HL-60/S4 (cell line): Measurements from ENCODE around the gene R3HDML.

Source experiments
- in situ Hi-C: fragments of 300-500 bp; cut with MboI; formaldehyde crosslinking; loops from 2 replicates; pipeline ENCODE4 v1.14.3; 2022; ENCODE audit warnings: low sequenced_read_pairs

R3HDML gene

GRCh38 chr20:44361021-44361420, 24.2 kb downstream of the R3HDML start:
- in situ Hi-C loops: no loop called here

GRCh38 chr20:44362466-44362940, 25.7 kb downstream of the R3HDML start:
- in situ Hi-C loops: no loop called here

DNA sequence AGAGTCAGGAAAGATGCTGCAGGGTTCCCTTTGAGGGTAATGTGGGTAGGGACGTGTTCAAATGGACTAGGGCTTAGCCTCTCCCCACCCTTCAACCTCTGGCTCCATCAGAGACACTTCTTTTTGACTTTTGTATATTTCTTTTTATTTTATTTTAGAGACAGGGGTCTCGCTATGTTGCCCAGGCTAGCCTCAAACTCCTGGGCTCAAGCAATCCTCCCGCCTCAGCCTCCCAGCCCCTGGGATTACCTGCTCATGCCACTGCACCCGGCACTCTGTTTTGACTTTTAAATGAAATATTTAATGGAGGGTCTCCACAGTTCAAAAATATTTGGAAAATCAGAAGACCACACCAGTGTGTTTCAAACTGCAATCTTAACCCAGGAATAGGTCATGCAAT, 27.2 kb downstream of the R3HDML start:
- in situ Hi-C loops: no loop called here

GRCh38 chr20:44364780-44365179, 27.9 kb downstream of the R3HDML start:
- in situ Hi-C loops: no loop called here

DNA sequence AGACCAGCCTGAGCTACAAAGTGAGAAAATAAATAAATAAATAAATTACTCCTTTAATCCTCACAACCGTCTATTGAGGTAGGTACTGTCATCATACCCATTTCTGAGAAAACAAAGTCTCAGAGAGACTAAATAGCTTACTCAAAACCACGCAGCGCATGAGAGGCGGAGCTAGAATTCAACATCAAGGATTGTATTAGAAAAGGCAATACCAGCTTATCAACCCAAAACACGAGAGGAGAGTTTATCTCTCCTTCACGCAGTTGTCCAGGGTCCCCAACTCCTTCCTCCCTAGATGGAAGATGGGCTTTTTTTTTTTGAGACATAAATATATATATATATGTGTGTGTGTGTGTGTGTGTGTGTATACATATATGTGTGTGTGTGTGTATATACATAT, 30.9 kb downstream of the R3HDML start:
- in situ Hi-C loops: no loop called here

- in situ Hi-C loops: no loop called here
Observed at GRCh38 chr20:44370639-44371218, 33.9 kb downstream of the R3HDML start.

DNA sequence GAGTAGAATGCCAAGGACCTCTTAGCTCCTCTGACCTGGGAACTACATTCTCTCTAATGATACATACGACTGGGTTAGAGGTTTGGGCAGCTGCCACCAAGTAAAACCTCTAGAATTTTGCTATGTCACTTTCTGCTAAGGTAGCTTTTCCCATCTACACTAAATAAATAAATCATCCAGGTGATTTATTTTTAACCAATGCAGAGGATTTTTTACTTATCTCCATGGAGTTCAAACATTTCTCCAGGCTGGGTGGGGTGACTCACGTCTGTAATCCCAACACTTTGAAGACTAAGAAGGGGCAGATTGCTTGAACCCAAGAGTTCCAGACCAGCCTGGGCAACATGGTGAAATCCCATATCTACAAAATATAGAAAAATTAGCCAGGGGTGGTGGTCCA, 45.8 kb downstream of the R3HDML start:
- in situ Hi-C loops: no loop called here

- in situ Hi-C loops: no loop called here
Observed at GRCh38 chr20:44384423-44385027, 47.7 kb downstream of the R3HDML start.

GRCh38 chr20:44388466-44389023, 51.7 kb downstream of the R3HDML start:
- in situ Hi-C loops: no loop called here

- in situ Hi-C loops: loop anchor here (10.0 kb wide), 1 partner anchor 225 kb away; no protein-coding TSS in a partner anchor
Observed at GRCh38 chr20:44389871-44390270, 53.0 kb downstream of the R3HDML start.

- in situ Hi-C loops: loop anchor here (10.0 kb wide), 1 partner anchor 225 kb away; no protein-coding TSS in a partner anchor
Observed at GRCh38 chr20:44390280-44390679, 53.4 kb downstream of the R3HDML start.

- in situ Hi-C loops: loop anchor here (10.0 kb wide), 1 partner anchor 223 kb away; no protein-coding TSS in a partner anchor
Observed at GRCh38 chr20:44392088-44392775, 55.4 kb downstream of the R3HDML start.

DNA sequence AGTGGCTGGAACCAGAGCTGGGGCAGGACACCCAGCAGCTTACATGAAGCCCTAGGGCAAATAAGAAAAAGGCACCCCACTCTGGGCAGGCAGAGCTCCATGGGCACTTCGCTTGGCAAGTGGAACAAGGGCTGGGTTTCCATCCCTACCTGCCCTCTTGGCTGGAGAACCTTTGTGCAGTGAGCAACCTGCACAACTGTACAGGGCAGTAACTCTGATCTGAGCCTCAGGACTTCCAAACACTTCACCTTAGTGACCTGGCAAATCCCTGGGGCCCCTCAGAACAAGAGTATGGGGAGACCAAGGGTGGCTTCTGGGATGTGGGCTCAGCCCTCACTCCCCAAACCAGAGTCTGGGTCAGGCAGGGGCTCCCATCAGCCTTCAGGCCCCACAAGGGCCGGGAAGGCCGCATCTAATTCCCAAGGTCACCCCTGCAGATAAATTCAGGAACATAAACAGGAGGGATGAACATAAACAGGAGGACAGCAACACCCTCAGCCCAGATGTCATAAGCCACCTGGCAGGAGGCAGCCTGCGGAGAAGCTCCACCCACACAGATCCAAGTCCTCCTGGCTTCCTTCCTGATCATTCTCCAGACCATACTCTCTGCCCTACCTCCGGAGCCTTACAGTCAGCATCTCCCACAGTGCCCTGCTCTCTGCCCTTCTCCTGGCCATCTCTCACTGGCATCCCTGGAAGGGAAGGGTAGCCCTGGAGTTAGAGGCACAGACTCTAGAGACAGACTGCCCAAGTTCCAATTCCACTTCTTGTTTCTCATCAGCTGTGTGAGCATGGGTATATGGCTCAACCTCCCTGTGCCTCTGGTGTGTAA, 56.1 kb downstream of the R3HDML start:
- in situ Hi-C loops: loop anchor here (10.0 kb wide), 1 partner anchor 222 kb away; no protein-coding TSS in a partner anchor

DNA sequence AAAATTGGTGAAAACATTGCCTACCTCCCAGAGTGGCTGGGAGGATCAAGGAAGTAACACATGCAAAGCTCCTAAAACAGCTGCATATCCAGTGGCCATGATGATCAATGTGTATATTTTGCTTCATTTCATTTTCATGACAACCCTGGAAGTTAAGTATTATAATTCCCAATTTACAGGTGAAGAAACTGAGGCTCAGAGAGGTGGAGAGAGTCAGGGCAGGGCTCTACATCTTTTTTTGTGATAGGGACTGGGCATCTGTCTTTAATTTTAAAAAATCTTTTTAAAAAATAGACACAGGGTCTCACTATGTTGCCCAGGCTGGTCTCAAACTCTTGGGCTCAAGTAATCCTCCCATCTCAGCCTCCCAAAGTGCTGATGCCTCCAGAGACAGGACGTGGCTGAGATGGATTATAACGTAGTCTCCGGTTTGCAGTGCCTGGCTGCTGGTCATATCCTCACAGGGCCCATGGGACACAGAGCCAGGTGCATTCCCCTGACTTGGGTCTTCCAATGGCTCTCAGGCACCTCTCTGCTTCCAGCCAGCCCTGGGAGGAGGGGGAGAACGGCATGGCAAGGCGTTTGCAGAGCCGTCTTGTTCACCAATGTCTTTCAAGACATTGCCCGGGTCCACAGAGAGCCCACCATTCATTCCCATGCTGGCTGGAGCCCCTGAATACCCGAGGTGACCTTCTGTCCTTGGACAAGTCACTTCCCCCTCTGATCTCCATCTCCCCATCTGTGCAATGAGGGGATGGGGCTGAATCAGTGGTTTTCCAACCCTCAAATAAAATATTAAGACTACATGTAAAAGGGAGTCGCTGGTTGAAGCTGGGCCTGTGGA, 57.0 kb downstream of the R3HDML start:
- in situ Hi-C loops: loop anchor here (10.0 kb wide), 1 partner anchor 221 kb away; no protein-coding TSS in a partner anchor

GRCh38 chr20:44394452-44394701, 57.5 kb downstream of the R3HDML start:
- in situ Hi-C loops: loop anchor here (10.0 kb wide), 1 partner anchor 220 kb away; no protein-coding TSS in a partner anchor

GRCh38 chr20:44394702-44395460, 58.0 kb downstream of the R3HDML start:
- in situ Hi-C loops: loop anchor here (10.0 kb wide), 1 partner anchor 220 kb away; no protein-coding TSS in a partner anchor

DNA sequence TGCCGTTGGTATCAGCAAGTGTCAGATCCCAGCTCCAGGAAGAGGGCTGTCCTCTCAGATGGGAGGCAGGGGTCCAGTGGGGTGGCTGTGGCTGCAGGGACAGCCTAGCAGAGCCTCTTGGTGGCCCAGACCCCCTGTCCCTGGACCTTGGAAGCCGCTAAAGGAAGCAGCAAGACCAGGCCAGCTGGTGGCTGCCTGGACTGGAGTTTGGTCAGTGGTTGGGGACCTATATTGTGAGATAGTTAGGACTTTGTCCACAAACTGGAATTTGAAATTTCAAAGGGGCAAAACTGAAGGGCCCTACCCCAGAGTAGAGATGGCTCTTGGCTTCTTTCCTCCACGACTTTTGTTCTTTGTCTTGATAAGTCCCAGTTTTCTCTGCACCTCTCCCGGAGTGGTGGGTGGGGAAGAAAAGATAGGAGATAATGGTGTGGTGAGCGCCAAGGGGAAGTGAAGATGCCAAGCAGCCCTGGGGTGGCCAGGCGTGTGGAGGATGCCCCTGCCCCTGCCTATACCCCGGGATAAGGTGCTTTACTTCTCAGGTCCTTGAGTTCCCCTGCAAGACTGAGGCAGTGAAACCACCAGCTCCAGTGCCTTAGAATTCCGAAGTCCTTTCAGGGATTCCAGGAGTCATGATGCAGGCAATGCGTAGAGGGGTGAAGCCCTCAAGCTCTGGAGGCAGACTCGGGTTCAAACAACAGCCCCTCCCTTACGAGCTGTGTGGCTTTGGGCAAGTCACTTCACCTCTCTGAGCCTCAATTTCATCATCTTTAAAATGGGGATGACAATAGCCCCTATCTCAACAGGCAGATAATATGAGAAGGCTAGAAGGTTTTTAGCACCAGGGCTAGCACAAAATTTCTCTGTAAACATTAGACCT, 58.9 kb downstream of the R3HDML start:
- in situ Hi-C loops: loop anchor here (10.0 kb wide), 1 partner anchor 219 kb away; no protein-coding TSS in a partner anchor
